Measurements from ENCODE around the gene SLC29A2. TPM values are rescaled to one million over a fixed set of nuclear protein-coding genes. Genes with fewer than 3 reads are reported as not detected.
A peak's percentile ranks its signal among the peaks of the same experiment; 100 is the strongest.
"Not testable (repeated sequence)": the region's sequence is repeated elsewhere in the genome, so short reads cannot be mapped to it uniquely, and the experiment has no call there.

SLC29A2 gene
- total and polyA plus RNA-seq, 12 donors, result 7.8 to 50.6 (median 9.8) TPM

DNA sequence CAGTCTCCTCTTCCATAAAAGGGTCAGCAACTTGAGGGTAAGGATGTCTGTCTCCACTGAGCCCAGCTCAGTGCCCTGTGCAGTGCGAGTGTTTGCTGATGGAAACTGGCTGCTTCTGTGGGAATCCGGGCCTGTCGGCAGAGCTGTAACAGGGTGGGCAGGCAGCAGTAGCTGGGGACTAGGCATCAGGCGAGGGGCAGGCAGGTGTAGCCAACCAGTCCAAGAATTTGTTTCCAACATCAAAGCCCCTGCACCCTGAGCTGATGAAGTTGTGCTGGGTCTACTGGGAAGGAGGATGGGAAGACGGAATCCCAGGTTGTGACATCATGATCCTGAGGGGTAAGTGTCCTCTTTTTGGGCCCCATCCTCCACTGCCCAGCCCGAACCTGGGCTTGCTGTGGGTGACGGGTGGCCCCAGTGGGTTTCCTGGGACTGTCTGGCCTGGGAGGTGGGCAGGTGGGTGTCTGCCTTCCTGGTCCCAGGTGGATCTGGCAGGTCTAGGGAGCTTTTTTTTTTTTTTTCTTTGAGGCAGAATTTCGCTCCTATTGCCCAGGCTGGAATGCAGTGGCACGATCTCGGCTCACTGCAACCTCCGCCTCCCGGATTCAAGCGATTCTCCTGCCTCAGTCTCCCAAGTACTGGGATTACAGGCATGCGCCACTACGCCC, 11.0 kb downstream of the SLC29A2 start:
- H3K4me3 ChIP-seq, result no peak overlapping the region
- H3K4me1 ChIP-seq, result peaks cover 0 to 15% (median 4%) of the 10 kb centered on the region in 9 donors
- TF ChIP-seq CTCF (IDR thresholded peaks at IDR 0.05), result no peak
- H3K36me3 ChIP-seq, result peaks cover 0 to 10% (median 0%) of the 10 kb centered on the region in 9 donors
- ATAC-seq, result peak in 1 of 8 donors; percentile 16
- no peaks in the 10 kb centered on the region for H3K9me3 ChIP-seq
- no peaks in the 10 kb centered on the region for H3K27me3 ChIP-seq
- WGBS, 2 donors, result 94 to 97% methylated on average over 15 of the region's 15 CpGs
- H3K27ac ChIP-seq, result no peak overlapping the region
- DNase-seq, result no peak
- intact Hi-C loops (cut with DNase I), result no loop called here

DNA sequence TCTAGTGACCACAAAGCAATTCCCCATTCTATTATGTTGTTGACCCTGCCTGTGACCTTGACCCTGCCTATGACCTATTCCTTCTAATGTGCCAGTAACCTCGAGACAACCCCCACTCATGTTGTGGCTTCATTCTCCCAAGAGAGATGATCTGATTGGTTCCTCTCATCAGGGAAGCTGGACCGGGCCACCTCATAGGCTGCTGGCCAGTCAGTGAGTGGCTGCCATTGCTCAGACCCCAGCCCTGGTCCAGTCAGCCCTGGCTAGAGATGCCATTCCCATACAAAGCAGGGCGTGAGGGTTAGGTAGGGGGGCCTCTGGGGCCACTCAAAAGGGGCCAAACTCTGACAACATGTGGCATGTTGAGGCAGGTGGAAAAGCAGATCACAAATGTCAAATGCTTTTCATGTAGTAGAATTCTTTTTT, 11.9 kb downstream of the SLC29A2 start:
- intact Hi-C loops (cut with DNase I), result no loop called here
- Histone ChIP-seq H3K9me3 (no peaks in the 10 kb centered on the region), H3K27ac (no peak overlapping the region), H3K4me3 (no peak overlapping the region), H3K4me1 (peaks cover 0 to 15% (median 4%) of the 10 kb centered on the region in 9 donors), H3K36me3 (peaks cover 0 to 15% (median 0%) of the 10 kb centered on the region in 9 donors), H3K27me3 (no peaks in the 10 kb centered on the region)
- ATAC-seq (no peak), DNase-seq (no peak)
- TF ChIP-seq CTCF (IDR thresholded peaks at IDR 0.05), result no peak
- WGBS, 2 donors, result 61 to 67% methylated on average over 3 of the region's 3 CpGs

DNA sequence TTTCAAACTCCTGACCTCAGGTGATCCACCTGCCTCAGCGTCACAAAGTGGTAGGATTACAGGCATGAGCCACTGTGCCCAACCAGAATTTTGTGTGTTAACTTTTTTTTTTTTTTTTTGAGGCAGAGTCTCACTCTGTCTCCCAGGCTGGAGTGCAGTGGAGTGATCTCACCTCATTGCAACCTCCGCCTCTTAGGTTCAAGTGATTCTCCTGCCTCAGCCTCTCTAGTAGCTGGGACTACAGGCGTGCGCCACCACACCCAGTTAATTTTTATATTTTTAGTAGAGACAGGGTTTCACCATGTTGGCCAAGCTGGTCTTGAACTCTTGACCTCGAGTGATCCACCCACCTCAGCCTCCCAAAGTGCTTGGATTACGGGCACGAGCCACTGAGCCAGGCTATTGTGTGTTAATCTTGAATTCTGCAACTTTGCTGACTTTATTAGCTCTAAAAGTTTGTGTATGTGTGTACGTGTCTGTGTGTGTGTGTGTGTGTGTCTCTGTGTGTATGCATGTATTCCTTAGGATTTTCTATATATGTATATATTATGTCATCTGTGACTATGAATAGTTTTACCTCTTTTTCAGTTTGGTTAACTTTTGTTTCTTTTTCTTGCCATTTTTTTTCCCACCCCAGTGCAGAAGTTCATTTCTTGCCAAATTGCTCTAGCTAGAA, 20.9 kb downstream of the SLC29A2 start:
- Histone ChIP-seq H3K4me1 (peaks cover 11 to 26% (median 19%) of the 10 kb centered on the region in 9 donors), H3K36me3 (peaks cover 0 to 16% (median 0%) of the 10 kb centered on the region in 9 donors)
- DNase-seq; H3K27me3 ChIP-seq; intact Hi-C loops (cut with DNase I); ATAC-seq; H3K4me3 ChIP-seq; H3K27ac ChIP-seq; H3K9me3 ChIP-seq: not testable (repeated sequence)
- 87 to 94% methylated on average over 8 of the region's 8 CpGs for WGBS, 2 donors

GRCh38 chr11:66349084-66349386, 22.5 kb downstream of the SLC29A2 start:
- WGBS, 2 donors, result 56 to 64% methylated on average over 2 of the region's 2 CpGs
- TF ChIP-seq CTCF (IDR thresholded peaks at IDR 0.05), result no peak
- Histone ChIP-seq H3K4me3 (no peak overlapping the region), H3K27me3 (peaks cover 0 to 5% (median 0%) of the 10 kb centered on the region in 7 donors), H3K27ac (no peak overlapping the region), H3K36me3 (peaks cover 0 to 5% (median 0%) of the 10 kb centered on the region in 9 donors), H3K9me3 (no peaks in the 10 kb centered on the region), H3K4me1 (peaks cover 16 to 39% (median 29%) of the 10 kb centered on the region in 9 donors)
- DNase-seq (no peak), ATAC-seq (no peak)
- intact Hi-C loops (cut with DNase I), result loop anchor here in 3 of 10 donors (5.0 kb wide), 2 partner anchors 37 to 38 kb away; no protein-coding TSS in a partner anchor
